ENCODE data around the gene CMPK2.

DNA sequence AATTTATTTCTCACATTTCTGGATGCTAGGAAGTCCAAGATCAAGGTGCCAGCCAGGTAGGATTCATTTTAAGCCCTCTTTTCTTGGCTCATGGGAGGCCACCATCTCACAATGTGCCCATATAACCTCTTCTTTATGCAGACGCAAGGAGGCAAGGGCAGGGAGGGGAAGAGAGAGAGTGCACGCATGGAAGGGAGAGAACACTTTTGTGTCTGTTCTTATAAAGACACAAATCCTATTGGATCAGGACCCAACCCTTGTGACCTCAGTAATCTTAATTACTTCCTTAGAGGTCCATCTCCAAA is 32.5 kb downstream of the CMPK2 start:
- TF ChIP-seq JUND (IDR thresholded peaks at IDR 0.05) (no peak), YY1 (IDR thresholded peaks at IDR 0.05) (no peak), CTCF (IDR thresholded peaks at IDR 0.05; ENCODE audit: low read depth, low read length, missing input control) (no peak), EGR1 (IDR thresholded peaks at IDR 0.05; ENCODE audit: low read depth in 2 of 2) (no peak), RAD21 (IDR thresholded peaks at IDR 0.05) (no peak)

Data from liver (tissue), 3 donors.